CD4-positive, alpha-beta T cell treated with Interleukin-15 for 1 hour (primary cell): ENCODE data around the gene SLC35B1.
A peak's percentile ranks its signal among the peaks of the same experiment; 100 is the strongest.
"Not testable (repeated sequence)": the region's sequence is repeated elsewhere in the genome, so short reads cannot be mapped to it uniquely, and the experiment has no call there.

Experiments
- DNase-seq: peaks from one replicate; pipeline ENCODE4 v3.0.0-alpha.2; 2020

Gene SLC35B1

DNA sequence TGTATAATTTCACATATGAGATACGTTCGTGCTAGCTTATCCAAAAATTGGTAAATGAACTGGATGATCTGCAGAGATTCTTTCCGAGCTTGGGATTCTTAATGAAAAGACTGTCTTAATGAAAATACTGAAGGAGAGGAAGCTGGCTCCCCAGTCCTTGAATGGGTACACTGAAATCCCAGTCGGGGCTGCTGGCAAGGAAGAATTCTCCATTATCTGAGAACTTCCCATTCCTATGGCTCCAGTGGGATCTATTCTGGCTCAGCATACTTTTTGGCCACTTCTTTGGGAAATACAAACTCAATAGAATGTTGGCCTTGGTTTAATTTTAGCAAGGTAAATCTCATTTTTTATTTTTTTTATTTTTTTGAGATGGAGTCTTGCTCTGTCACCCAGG lies 23.7 kb upstream of the SLC35B1 start:
- no peak for DNase-seq

DNA sequence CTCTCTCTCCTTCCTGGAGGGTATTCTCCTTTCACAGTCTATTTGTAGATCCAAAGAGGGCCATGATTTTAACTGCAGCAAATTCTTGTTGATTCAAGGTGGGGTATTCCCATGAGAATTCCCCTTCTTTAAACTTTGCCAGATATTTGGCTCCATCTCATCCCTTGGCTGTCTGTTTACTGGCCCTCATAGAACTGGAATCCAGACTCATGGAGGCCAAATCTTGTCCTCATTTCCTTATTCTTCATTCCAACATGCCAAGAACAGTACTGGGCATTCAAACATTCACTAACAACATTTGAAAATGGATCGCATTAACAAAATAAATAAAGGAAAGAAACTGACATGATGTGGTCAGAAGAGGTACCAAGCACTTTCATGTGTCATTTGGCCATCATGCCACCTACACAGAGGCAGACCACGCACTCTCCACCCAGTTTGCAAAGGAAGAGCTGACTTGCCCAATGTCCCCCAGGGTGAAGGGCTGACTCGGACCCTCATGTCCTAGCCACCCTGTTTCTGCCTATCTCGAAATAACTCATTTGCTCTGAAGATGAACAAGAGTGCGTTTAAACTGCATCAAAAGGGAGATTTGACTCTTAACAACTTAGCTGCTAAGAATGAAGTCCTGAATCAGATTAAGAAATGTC lies 23.1 kb upstream of the SLC35B1 start:
- no peak for DNase-seq

DNA sequence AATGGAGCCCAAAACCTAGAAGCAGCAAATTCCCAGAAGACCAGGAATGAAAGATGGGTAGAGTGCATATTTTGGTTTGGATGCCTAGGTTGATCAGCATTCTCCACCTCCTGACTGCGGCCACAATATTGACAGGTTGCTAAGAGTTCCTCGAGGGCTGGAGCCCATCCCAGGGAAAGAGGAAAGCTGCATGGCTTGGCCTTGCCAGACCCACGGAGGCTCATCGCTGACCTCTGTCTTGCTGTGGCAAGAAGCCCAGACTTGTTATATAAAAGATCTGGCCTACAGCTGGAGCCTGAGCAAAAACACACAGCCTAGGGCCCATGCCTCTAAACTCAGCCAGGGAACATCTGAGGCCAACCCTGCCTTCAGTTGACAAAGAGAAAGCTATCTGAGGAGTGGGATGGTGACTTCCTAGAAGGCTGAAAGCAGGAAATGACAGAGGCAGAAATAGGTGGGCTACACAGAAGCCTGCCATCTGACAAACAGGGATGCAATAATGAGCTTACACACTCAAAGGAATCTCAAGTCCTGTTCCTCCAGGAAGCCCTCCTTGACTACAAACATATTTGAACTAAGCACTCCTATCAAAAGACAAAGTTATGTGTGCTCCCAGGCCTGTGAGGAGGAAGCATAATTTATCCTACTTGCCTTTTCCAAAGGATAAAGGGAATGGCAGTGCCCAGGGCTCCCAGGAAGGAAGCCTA lies 22.5 kb upstream of the SLC35B1 start:
- DNase-seq: no peak

DNA sequence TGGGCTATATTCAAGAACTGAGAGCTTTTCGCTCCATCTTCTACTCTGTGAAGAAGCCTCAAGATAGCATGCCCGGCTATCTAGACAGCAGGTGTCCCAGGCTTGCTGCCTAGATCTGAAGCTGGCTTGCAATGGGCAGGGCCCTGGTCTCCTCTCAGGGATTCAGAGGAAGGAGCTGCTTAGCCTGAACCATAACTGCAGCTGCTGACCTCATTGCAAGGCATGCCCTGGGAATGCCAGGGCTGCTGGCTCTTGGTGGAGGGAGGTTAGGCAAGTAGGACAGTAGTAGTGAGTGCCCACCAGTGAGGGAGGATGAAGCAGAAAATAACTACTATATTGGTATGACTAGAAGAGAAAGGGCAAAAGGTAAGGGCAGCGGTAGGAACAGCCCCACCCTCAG lies 21.3 kb upstream of the SLC35B1 start:
- DNase-seq: no peak

- no peak for DNase-seq
Observed at GRCh38 chr17:49728425-49728824, 20.7 kb upstream of the SLC35B1 start.

DNA sequence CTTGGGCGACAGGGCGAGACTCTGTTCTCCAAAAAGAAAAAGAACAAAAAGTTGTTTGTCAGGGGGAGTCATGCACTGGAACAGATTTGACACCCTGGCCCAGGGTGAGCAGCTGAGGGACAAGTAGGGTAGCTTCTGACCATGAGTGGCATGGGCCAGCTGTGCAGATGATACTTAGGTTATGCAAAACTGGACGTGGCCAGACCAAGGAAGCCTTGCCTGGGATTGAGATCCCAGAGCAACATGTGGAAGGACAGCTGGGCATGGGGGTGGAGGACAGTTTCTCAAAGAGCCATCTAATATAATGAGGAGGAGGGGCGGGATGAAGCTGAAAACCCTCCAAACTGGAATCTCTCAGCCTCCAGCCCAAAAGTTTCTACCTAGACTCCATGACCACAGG lies 19.6 kb upstream of the SLC35B1 start:
- no peak for DNase-seq

DNA sequence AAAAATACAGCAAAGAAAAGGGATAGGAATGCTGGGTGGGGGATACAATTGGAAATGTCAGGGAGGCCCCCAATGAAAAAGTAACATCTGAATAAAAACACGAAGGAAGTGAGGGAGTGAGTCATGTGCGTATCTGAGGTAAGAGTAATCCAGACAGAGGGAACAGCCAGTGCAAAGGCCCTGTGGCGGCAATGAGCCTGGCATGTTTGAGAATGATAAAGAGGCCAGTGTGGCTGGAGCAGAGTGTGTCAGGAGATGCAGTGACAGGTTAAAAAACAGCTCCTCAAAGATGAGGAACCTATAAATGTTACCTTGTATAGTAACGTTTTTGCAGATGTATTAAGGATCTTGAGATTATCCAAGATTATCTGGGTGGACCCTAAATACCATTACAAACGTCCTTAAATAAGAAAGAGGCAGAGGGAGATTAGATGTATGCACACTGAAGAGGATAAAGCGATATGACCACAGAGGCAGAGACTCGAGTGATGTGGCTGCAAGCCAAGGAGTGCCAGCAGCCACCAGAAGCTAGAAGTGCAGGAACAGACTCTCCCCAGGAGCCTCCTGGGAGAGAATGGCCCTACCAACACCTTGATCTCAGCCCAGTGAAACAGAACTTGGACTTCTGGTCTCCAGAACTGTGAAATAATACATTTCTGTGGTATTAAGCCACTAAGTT lies 17.8 kb upstream of the SLC35B1 start:
- no peak for DNase-seq

GRCh38 chr17:49724552-49724951 lies 16.8 kb upstream of the SLC35B1 start:
- DNase-seq: not testable (repeated sequence)

- DNase-seq: no peak
Observed at GRCh38 chr17:49723423-49723822, 15.7 kb upstream of the SLC35B1 start.

DNA sequence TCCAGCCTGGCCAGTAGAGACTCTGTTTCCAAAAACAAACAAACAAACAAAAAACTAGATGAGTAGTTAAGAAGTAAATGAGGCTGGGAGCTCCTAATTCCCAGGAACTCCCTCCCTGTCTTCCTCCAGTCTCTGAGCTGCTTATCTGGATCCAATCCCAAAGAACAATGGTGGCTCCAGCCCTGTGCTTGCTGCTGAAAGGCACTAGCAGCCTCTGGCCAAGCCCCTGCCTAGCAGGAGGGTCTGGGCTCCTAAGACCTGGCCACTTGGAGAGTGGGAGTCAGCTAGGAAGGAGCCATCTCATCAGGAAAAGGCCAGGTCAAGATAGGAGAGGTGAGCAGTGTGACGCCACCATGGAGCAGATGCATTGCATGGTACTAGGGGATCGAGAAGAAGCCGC lies 14.3 kb upstream of the SLC35B1 start:
- no peak for DNase-seq

DNA sequence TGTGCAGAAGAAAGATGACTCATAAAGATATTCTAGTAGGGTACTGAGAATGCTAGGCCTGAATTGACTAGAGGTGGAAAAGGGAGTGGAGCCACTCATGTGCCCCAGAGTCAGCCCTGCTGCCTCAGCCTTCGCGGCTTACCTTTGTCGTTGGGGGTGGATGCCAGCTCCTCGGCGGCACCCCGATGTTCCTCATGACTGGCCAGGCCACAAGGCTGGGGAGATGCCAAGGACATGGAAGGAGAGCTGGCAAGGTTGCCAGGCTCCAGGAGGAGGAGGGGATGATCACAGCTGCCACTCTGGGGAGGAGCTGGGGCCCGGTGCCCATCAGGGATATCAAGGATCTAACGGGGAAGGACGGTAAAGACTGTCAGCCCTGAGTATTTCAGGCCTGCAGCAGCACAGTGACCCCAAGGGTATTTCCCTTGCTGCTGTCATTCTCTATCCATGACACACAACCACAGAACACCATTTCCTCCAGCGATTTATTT lies 9.7 kb upstream of the SLC35B1 start:
- DNase-seq: no peak

DNA sequence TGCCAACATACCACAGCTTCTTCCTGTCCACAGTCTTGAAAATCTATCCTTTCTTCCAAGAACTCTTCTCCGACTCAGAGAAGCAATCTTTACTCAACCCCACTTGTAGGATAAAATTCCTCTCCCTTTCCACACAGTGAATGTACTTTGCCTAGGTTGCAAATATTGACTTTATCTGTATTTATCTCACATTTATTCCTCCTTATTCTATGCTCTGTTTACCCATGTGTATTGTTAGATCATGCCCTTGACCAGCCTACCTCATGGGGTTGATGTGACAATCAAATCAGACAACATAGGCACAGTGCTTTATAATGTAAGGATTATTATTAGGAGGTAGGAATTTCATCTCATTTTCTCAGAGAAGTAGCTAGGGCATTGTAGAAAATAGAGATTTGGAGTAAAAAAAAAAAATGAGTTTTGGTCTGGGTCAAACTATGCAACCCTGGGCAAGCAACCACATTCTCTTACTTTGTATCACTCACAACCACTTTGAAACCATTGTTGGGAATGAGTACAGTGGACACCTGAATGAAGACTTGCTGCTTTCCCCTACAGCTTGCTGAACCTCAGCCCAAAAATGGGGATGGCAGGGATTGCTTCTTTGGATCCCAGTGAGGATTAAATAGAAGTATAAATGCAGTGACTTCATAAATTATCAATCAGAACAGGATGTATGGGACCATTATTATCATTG lies 9.1 kb upstream of the SLC35B1 start:
- no peak for DNase-seq

- peak; percentile 69 for DNase-seq
Observed at GRCh38 chr17:49715717-49716279, 8.0 kb upstream of the SLC35B1 start.

- DNase-seq: peak; percentile 50
Observed at GRCh38 chr17:49715216-49715615, 7.5 kb upstream of the SLC35B1 start.

DNA sequence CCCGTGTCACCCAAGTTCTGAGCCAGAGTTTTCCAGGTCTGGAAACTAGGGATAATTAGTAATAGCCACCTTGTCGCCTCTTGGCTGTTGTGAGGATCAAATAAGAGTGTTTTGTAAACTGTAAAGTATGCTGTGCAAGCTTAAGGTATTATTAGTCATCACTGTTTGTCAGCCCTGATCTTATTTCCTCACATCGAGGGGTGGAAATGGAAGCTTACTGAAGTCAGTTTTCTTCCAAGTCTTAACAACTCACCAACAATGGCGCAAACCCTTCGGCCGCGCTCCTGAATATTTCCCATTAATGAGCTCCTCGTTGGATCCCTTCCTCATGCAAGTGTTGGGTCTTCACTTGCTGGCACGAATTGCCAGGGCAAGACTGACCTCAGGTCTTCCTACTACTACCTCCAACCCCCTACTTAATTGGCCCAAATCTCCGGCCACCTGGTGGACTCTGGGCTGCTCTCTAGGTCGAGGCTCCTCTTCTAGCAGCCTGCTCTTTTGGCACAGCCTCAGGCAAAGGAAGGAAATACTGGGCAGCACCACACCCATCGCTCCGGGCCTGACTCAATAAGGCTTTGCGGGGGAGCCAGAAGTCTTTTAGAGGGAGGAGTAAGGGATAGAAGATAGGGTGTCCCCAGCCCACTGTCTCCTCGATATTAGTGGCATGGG lies 885 bp upstream of the SLC35B1 start:
- DNase-seq: no peak

GRCh38 chr17:49707246-49707607 lies 537 bp downstream of the SLC35B1 start:
- DNase-seq: no peak

GRCh38 chr17:49705254-49705653 lies 2.5 kb downstream of the SLC35B1 start:
- no peak for DNase-seq

DNA sequence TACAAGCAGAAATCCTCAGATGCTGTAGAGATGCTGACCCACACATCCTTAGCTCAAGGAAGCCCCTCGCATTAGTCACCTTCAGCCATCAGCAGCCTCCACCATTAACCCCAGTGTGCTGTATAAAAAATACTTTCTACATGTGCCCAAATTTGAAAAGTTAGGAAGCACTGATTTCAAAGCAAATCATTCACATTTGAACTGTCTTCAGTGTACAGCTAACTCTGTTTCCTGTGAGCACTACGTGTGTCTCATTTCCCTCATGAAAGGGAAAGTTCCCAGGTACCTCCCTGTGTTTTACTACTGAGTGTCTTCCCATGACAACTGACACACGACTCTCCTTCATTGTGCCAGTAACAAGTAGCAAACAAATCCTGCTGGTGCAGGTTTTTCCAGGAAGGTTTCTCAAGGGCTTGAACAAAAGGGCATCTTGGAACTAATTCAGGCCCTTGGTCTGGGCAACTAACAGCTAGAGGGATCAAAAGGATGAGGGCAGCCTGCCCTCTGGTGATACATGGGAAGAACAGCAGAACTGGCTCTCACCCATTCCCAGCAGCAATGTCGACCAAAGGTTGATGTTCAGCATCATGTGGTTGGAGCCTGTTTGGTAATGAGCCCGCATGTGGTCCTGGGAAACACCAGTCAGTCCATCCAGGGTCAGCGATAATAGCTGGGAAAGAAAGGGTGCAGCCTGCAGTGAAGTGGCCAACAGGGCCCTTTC lies 4.0 kb downstream of the SLC35B1 start:
- DNase-seq: no peak

DNA sequence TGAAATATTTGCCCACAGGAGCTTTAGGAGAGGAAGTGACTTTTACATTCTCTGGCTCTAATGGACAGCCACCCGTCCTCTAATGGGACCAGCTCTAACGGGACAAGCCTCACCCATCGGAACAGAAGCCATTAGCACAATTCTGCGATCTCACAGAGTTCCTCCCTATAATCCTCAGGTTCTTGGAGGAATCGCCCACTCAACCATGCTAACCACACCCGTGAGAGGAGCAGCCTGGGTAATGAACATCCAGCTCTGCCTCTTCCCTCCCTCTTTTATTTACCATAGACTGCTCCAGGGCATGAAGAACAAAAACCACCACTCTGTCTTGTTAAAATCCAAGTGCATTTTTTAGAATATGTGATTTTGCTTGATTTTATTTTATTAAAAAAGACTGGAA lies 6.8 kb downstream of the SLC35B1 start:
- DNase-seq: no peak

- DNase-seq: no peak
Observed at GRCh38 chr17:49699966-49700575, 7.7 kb downstream of the SLC35B1 start.

- DNase-seq: no peak
Observed at GRCh38 chr17:49698005-49698404, 9.8 kb downstream of the SLC35B1 start.
